Activated CD4-positive, CD25-positive, alpha-beta regulatory T cell treated with anti-CD3 and anti-CD28 coated beads, Interleukin-2, amount 50 U/mL, for 24 hours (primary cell): Measurements from ENCODE around the gene FRYL.

Experiments used
- ATAC-seq, 2 donors: fragments of 150-1000 bp; cut with Tn5 transposase; one replicate each; pipeline ENCODE4 v1.10.0; 2021; ENCODE audit warnings: mild to moderate bottlenecking in 1 of 2, moderate library complexity in 1 of 2

The FRYL gene

GRCh38 chr4:48602763-48603162, 177.3 kb downstream of the FRYL start:
- no peak for ATAC-seq

GRCh38 chr4:48602222-48602621, 177.9 kb downstream of the FRYL start:
- ATAC-seq = no peak

- no peak for ATAC-seq
Measured at GRCh38 chr4:48596336-48596735, 183.7 kb downstream of the FRYL start.

- no peak for ATAC-seq
Measured at GRCh38 chr4:48594180-48594579, 185.9 kb downstream of the FRYL start.

- no peak for ATAC-seq
Measured at GRCh38 chr4:48591372-48591771, 188.7 kb downstream of the FRYL start.

- ATAC-seq = no peak
Measured at GRCh38 chr4:48590884-48591283, 189.2 kb downstream of the FRYL start.

GRCh38 chr4:48589098-48589445, 191.0 kb downstream of the FRYL start:
- no peak for ATAC-seq

- ATAC-seq = no peak
Measured at GRCh38 chr4:48588230-48589097, 191.6 kb downstream of the FRYL start.

GRCh38 chr4:48585401-48585800, 194.7 kb downstream of the FRYL start:
- ATAC-seq = no peak

GRCh38 chr4:48578132-48578968, 201.7 kb downstream of the FRYL start:
- ATAC-seq = peak in 1 of 2 donors; percentile 61

- ATAC-seq = no peak
Measured at GRCh38 chr4:48575964-48576363, 204.1 kb downstream of the FRYL start.

- no peak for ATAC-seq
Measured at GRCh38 chr4:48571471-48571870, 208.6 kb downstream of the FRYL start.

GRCh38 chr4:48570646-48571220, 209.3 kb downstream of the FRYL start:
- peak; percentile 71 for ATAC-seq

GRCh38 chr4:48566034-48566384, 214.1 kb downstream of the FRYL start:
- ATAC-seq = no peak

- ATAC-seq = no peak
Measured at GRCh38 chr4:48565362-48566033, 214.6 kb downstream of the FRYL start.

GRCh38 chr4:48564151-48564550, 215.9 kb downstream of the FRYL start:
- peak; percentile 71 to 85 for ATAC-seq

GRCh38 chr4:48558819-48559218, 221.3 kb downstream of the FRYL start:
- ATAC-seq = no peak

- no peak for ATAC-seq
Measured at GRCh38 chr4:48558026-48558425, 222.1 kb downstream of the FRYL start.

- peak in 1 of 2 donors; percentile 33 for ATAC-seq
Measured at GRCh38 chr4:48557478-48557877, 222.6 kb downstream of the FRYL start.

- ATAC-seq = no peak
Measured at GRCh38 chr4:48556268-48556667, 223.8 kb downstream of the FRYL start.

GRCh38 chr4:48554606-48555005, 225.5 kb downstream of the FRYL start:
- ATAC-seq = no peak

- ATAC-seq = no peak
Measured at GRCh38 chr4:48553720-48554119, 226.4 kb downstream of the FRYL start.

GRCh38 chr4:48546336-48546735, 233.7 kb downstream of the FRYL start:
- ATAC-seq = no peak
